Measurements from ENCODE around the gene MMAB.

Gene MMAB

DNA sequence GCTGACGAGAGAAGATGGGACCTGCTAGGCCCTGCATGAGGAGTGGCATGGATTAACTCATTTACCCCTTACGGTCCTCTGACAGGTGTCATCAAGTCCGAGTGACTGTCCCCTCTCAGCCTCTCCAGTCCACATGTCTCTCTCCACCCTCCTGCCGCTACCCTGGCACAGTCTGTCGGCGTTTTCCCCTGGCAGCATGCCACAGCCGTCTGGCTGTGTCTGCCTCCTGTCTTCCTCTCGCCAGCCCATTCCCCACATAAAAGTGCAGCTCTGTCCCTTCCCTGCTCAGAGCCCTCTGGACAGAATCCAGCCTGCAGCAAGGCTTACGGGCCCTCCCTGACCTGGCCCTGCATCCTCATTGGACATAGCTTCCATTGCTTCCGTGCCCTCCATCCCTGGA is 50.2 kb downstream of the MMAB start:
- H3K27ac ChIP-seq (ENCODE audit: insufficient read depth, low read length, poor library complexity, severe bottlenecking): no peak overlapping the region
- no peaks in the 10 kb centered on the region for H3K27me3 ChIP-seq (replicated peaks; ENCODE audit: control insufficient read depth, insufficient read depth, low read length, poor library complexity, severe bottlenecking)
- H3K4me1 ChIP-seq (ENCODE audit: control insufficient read depth, insufficient read depth, low read length, poor library complexity, severe bottlenecking): no peaks in the 10 kb centered on the region
- no peaks in the 10 kb centered on the region for H3K9me3 ChIP-seq (ENCODE audit: control insufficient read depth, low read length)
- DNase-seq: no peak
- no peak overlapping the region for H3K4me3 ChIP-seq (ENCODE audit: insufficient read depth, low read depth, low read length, poor library complexity, severe bottlenecking)
- peaks cover 79% of the 10 kb centered on the region for H3K36me3 ChIP-seq (ENCODE audit: control insufficient read depth, insufficient read depth, low read length)

DNA sequence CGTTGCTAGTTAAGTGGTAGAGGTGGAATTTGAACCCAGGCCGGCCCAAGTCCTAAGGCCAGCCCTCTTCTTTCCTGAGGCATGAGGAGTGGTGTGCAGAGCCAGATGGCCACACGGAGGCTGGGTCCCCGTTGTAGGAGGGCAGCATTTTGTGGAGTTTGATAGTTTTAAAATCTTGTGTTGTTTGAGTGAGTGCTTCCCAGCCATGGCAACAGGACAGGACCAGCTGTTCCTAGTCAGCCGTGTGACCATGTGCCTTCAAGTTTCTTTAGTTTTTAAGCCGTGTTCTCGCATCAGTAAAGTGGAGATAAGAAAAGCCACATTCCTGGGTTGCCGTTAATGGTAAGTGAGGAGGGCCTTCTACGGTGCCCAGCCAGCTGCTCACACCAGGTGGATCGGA is 51.5 kb downstream of the MMAB start:
- no peaks in the 10 kb centered on the region for H3K4me1 ChIP-seq (ENCODE audit: control insufficient read depth, insufficient read depth, low read length, poor library complexity, severe bottlenecking)
- H3K9me3 ChIP-seq (ENCODE audit: control insufficient read depth, low read length): no peaks in the 10 kb centered on the region
- DNase-seq: no peak
- H3K27ac ChIP-seq (ENCODE audit: insufficient read depth, low read length, poor library complexity, severe bottlenecking): no peak overlapping the region
- H3K36me3 ChIP-seq (ENCODE audit: control insufficient read depth, insufficient read depth, low read length): peaks cover 80% of the 10 kb centered on the region
- H3K4me3 ChIP-seq (ENCODE audit: insufficient read depth, low read depth, low read length, poor library complexity, severe bottlenecking): no peak overlapping the region
- no peaks in the 10 kb centered on the region for H3K27me3 ChIP-seq (replicated peaks; ENCODE audit: control insufficient read depth, insufficient read depth, low read length, poor library complexity, severe bottlenecking)

DNA sequence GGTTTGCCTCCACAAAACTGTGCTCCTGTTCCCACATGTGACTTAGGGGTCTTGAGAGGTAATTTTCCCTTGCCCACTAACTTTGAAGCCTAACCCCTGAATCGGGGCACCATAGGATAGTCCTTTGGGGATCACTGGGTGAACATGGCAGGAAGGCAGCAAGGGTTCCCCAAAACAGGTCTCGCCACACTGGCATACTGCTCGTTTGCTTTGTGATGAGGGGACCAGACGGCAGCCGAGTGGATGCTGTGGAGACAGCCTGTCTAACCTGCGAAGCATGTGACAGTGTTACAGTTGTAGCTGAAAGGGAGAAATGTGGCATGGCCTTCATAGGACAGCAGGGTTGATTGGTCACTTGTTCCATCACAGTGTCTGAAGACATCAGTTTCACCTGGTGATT is 53.5 kb downstream of the MMAB start:
- H3K27me3 ChIP-seq (replicated peaks; ENCODE audit: control insufficient read depth, insufficient read depth, low read length, poor library complexity, severe bottlenecking): no peaks in the 10 kb centered on the region
- H3K36me3 ChIP-seq (ENCODE audit: control insufficient read depth, insufficient read depth, low read length): peaks cover 76% of the 10 kb centered on the region
- no peaks in the 10 kb centered on the region for H3K9me3 ChIP-seq (ENCODE audit: control insufficient read depth, low read length)
- H3K4me1 ChIP-seq (ENCODE audit: control insufficient read depth, insufficient read depth, low read length, poor library complexity, severe bottlenecking): no peaks in the 10 kb centered on the region
- no peak for DNase-seq
- H3K27ac ChIP-seq (ENCODE audit: insufficient read depth, low read length, poor library complexity, severe bottlenecking): no peak overlapping the region
- H3K4me3 ChIP-seq (ENCODE audit: insufficient read depth, low read depth, low read length, poor library complexity, severe bottlenecking): no peak overlapping the region

DNA sequence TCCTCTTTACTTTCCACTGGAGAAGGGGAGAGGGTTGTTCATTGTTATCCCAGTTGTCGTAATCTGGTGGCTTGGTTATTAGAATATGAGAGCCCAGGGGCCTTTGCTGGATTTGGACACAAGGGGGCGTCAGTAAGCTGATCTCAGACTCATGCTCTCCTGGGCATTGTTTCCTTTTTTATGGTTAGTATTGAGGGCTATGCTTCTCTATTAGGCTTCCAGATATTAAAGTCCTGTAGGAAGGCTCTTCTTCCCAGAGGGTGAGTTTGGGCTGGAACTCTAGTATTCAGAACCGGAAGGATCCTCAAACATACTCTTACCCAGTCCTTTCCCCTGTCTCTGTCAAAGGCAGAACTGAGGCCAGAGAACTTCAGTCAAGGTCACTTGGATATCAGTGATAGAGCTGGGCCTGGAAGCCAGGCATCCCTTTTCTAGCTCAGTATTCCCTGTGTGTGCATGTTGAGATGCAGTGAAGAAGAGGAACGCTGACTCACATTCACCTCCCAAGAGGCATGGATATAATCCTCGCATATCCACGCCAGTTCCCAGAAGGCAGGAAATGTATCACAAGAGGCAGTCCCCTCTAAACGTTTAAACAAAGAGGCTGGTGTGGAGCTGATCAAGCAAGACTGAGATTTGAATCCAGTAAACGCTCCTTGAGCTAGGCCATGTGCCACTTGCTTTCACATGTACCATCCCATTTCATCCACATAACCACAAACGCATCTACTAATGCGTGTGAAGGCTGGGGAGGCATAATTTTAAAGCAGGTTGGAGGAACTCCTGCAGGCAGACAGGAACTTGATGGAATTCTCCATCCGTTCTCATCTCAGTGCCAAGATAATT is 54.3 kb downstream of the MMAB start:
- DNase-seq: peak in 1 of 3 donors; percentile 24
- Histone ChIP-seq H3K36me3 (ENCODE audit: control insufficient read depth, insufficient read depth, low read length) (peaks cover 74% of the 10 kb centered on the region), H3K27ac (ENCODE audit: insufficient read depth, low read length, poor library complexity, severe bottlenecking) (no peak overlapping the region), H3K27me3 (replicated peaks; ENCODE audit: control insufficient read depth, insufficient read depth, low read length, poor library complexity, severe bottlenecking) (no peaks in the 10 kb centered on the region), H3K4me3 (ENCODE audit: insufficient read depth, low read depth, low read length, poor library complexity, severe bottlenecking) (no peak overlapping the region), H3K9me3 (ENCODE audit: control insufficient read depth, low read length) (no peaks in the 10 kb centered on the region), H3K4me1 (ENCODE audit: control insufficient read depth, insufficient read depth, low read length, poor library complexity, severe bottlenecking) (no peaks in the 10 kb centered on the region)

- no peaks in the 10 kb centered on the region for H3K27me3 ChIP-seq (replicated peaks; ENCODE audit: control insufficient read depth, insufficient read depth, low read length, poor library complexity, severe bottlenecking)
- H3K27ac ChIP-seq (ENCODE audit: insufficient read depth, low read length, poor library complexity, severe bottlenecking): no peak overlapping the region
- H3K4me3 ChIP-seq (ENCODE audit: insufficient read depth, low read depth, low read length, poor library complexity, severe bottlenecking): no peak overlapping the region
- no peak for DNase-seq
- no peaks in the 10 kb centered on the region for H3K4me1 ChIP-seq (ENCODE audit: control insufficient read depth, insufficient read depth, low read length, poor library complexity, severe bottlenecking)
- H3K36me3 ChIP-seq (ENCODE audit: control insufficient read depth, insufficient read depth, low read length): peaks cover 73% of the 10 kb centered on the region
- no peaks in the 10 kb centered on the region for H3K9me3 ChIP-seq (ENCODE audit: control insufficient read depth, low read length)
Measured at GRCh38 chr12:109517619-109518018, 55.7 kb downstream of the MMAB start.

- no peaks in the 10 kb centered on the region for H3K27me3 ChIP-seq (replicated peaks; ENCODE audit: control insufficient read depth, insufficient read depth, low read length, poor library complexity, severe bottlenecking)
- no peak for DNase-seq
- no peaks in the 10 kb centered on the region for H3K9me3 ChIP-seq (ENCODE audit: control insufficient read depth, low read length)
- no peaks in the 10 kb centered on the region for H3K4me1 ChIP-seq (ENCODE audit: control insufficient read depth, insufficient read depth, low read length, poor library complexity, severe bottlenecking)
- H3K27ac ChIP-seq (ENCODE audit: insufficient read depth, low read length, poor library complexity, severe bottlenecking): no peak overlapping the region
- peaks cover 72% of the 10 kb centered on the region for H3K36me3 ChIP-seq (ENCODE audit: control insufficient read depth, insufficient read depth, low read length)
- H3K4me3 ChIP-seq (ENCODE audit: insufficient read depth, low read depth, low read length, poor library complexity, severe bottlenecking): no peak overlapping the region
Measured at GRCh38 chr12:109513977-109514376, 59.3 kb downstream of the MMAB start.

DNA sequence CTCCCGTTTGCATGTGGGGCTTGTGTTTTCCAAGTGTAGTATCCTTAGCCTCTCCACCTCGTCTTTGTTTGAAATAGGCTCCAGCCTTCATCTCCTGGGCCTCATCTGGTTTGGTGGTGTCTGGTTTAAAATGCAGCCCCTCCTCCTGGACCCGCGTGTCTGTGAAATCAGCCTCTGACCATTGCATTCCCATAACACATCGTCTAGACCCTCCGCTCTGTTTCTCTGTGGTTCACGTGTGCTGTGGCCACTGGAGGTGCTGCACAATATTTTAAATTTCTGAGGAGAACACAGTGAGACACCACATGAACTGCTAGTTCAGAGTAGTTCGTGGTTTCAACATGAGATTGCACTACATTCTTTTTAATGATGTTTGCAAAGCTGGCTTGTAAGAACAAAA is 60.3 kb downstream of the MMAB start:
- no peaks in the 10 kb centered on the region for H3K4me1 ChIP-seq (ENCODE audit: control insufficient read depth, insufficient read depth, low read length, poor library complexity, severe bottlenecking)
- no peaks in the 10 kb centered on the region for H3K27me3 ChIP-seq (replicated peaks; ENCODE audit: control insufficient read depth, insufficient read depth, low read length, poor library complexity, severe bottlenecking)
- DNase-seq: no peak
- H3K9me3 ChIP-seq (ENCODE audit: control insufficient read depth, low read length): no peaks in the 10 kb centered on the region
- no peak overlapping the region for H3K27ac ChIP-seq (ENCODE audit: insufficient read depth, low read length, poor library complexity, severe bottlenecking)
- H3K36me3 ChIP-seq (ENCODE audit: control insufficient read depth, insufficient read depth, low read length): peaks cover 68% of the 10 kb centered on the region
- no peak overlapping the region for H3K4me3 ChIP-seq (ENCODE audit: insufficient read depth, low read depth, low read length, poor library complexity, severe bottlenecking)

DNA sequence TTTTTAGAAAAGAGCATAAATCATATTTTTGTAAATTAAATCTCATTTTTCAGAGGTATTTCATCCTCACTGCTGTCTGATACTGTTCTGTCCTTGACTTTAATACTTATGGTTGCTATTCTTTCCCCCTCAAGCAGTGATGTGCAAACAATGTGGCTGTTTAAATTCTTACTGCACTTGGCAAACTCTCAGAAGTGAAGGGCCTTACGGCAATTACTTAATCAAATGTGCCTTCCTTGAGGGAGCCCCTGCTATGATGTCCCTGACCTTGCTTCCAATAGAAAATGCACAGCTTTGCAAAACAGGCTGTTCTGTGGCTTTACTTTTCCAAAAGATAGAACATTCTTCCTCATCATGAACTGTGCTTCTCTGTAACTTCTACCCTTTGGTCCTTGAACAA is 60.7 kb downstream of the MMAB start:
- no peak for DNase-seq
- Histone ChIP-seq H3K36me3 (ENCODE audit: control insufficient read depth, insufficient read depth, low read length) (peaks cover 68% of the 10 kb centered on the region), H3K4me3 (ENCODE audit: insufficient read depth, low read depth, low read length, poor library complexity, severe bottlenecking) (no peak overlapping the region), H3K27ac (ENCODE audit: insufficient read depth, low read length, poor library complexity, severe bottlenecking) (no peak overlapping the region), H3K27me3 (replicated peaks; ENCODE audit: control insufficient read depth, insufficient read depth, low read length, poor library complexity, severe bottlenecking) (no peaks in the 10 kb centered on the region), H3K9me3 (ENCODE audit: control insufficient read depth, low read length) (no peaks in the 10 kb centered on the region), H3K4me1 (ENCODE audit: control insufficient read depth, insufficient read depth, low read length, poor library complexity, severe bottlenecking) (no peaks in the 10 kb centered on the region)

DNA sequence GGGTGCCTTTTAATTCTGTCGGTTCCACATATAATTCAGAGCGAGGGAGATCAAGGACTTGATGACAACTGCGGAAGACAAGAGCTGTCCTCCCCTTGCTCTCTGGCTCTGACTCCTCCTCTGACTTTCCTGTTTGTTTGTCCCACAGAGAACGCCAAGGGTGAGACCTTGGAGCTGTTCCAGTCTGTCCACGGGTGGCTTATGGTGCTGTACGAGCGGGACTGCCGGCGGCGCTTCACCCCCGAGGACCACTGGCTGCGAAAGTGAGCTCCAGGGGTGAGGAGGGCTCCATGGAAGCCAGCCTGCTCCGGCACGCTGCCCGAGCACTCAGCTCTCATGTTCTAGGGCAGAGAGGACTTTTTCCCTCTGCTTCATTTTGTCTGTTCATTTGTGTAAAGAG is 63.1 kb downstream of the MMAB start:
- H3K27ac ChIP-seq (ENCODE audit: insufficient read depth, low read length, poor library complexity, severe bottlenecking): no peak overlapping the region
- peaks cover 79% of the 10 kb centered on the region for H3K36me3 ChIP-seq (ENCODE audit: control insufficient read depth, insufficient read depth, low read length)
- no peak overlapping the region for H3K4me3 ChIP-seq (ENCODE audit: insufficient read depth, low read depth, low read length, poor library complexity, severe bottlenecking)
- H3K9me3 ChIP-seq (ENCODE audit: control insufficient read depth, low read length): no peaks in the 10 kb centered on the region
- H3K4me1 ChIP-seq (ENCODE audit: control insufficient read depth, insufficient read depth, low read length, poor library complexity, severe bottlenecking): no peaks in the 10 kb centered on the region
- H3K27me3 ChIP-seq (replicated peaks; ENCODE audit: control insufficient read depth, insufficient read depth, low read length, poor library complexity, severe bottlenecking): no peaks in the 10 kb centered on the region
- DNase-seq: no peak

DNA sequence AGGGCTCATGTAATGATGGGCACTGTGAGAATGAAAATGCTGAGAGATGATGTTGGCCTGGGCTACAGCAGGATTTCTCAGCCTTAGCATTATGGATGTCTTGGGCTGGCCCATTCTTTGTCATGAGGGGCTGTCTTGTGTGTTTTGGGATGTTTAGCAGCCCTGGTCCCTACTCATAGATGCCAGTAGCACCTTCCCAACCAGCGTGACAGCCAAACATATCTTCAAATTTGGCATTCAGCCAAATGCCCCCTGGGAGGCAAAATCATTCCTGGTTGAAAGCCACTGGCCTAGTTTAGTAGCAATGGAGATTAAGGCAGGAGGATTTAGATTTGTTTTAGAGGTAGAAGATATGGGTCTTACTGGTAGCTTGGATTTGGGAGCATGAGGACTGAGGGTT is 69.2 kb downstream of the MMAB start:
- Histone ChIP-seq H3K4me3 (ENCODE audit: insufficient read depth, low read depth, low read length, poor library complexity, severe bottlenecking) (no peak overlapping the region), H3K27me3 (replicated peaks; ENCODE audit: control insufficient read depth, insufficient read depth, low read length, poor library complexity, severe bottlenecking) (no peaks in the 10 kb centered on the region), H3K27ac (ENCODE audit: insufficient read depth, low read length, poor library complexity, severe bottlenecking) (no peak overlapping the region), H3K36me3 (ENCODE audit: control insufficient read depth, insufficient read depth, low read length) (peaks cover 83% of the 10 kb centered on the region), H3K4me1 (ENCODE audit: control insufficient read depth, insufficient read depth, low read length, poor library complexity, severe bottlenecking) (no peaks in the 10 kb centered on the region), H3K9me3 (ENCODE audit: control insufficient read depth, low read length) (no peaks in the 10 kb centered on the region)
- no peak for DNase-seq
